Activated T-cell treated with anti-CD3 and anti-CD28 coated beads, Interleukin-2, amount 50 U/mL, for 72 hours (primary cell): ENCODE results near the gene ARHGAP31. TPM values are rescaled to one million over a fixed set of nuclear protein-coding genes. Genes with fewer than 3 reads are reported as not detected.

Experiments used
- ATAC-seq, 2 donors: fragments of 150-1000 bp; cut with Tn5 transposase; replicated peaks in 1 of 2; 2 replicates each; pipeline ENCODE4 v1.10.0; 2021; ENCODE audit warnings: moderate library complexity in 2 of 2, mild to moderate bottlenecking in 1 of 2
- DNase-seq, 2 donors: peaks; one replicate each; pipeline ENCODE4 v3.0.0; 2021 to 2022; ENCODE audit warnings: mixed read lengths in 1 of 2
- H3K27ac Mint-ChIP-seq: one replicate; pipeline ENCODE4 v1.8.0; 2022; ENCODE audit warnings: mild to moderate bottlenecking, moderate library complexity, mixed read lengths
- H3K27me3 Mint-ChIP-seq: one replicate; pipeline ENCODE4 v1.8.0; 2022; ENCODE audit warnings: low read depth, mixed read lengths
- H3K36me3 Mint-ChIP-seq, 2 donors: one replicate each; pipeline ENCODE4 v1.8.0; 2022; ENCODE audit warnings: mixed read lengths in 2 of 2, mild to moderate bottlenecking in 1 of 2; ENCODE audit not compliant: insufficient read depth in 2 of 2
- H3K4me1 Mint-ChIP-seq: one replicate; pipeline ENCODE4 v1.8.0; 2022; ENCODE audit warnings: low read depth, mixed read lengths
- H3K4me3 Mint-ChIP-seq, 2 donors: one replicate each; pipeline ENCODE4 v1.8.0; 2022; ENCODE audit warnings: mild to moderate bottlenecking in 2 of 2, mixed read lengths in 2 of 2, moderate library complexity in 2 of 2
- H3K9me3 Mint-ChIP-seq, 2 donors: one replicate each; pipeline ENCODE4 v1.8.0; 2022; ENCODE audit warnings: mixed read lengths in 2 of 2
- total RNA-seq, 2 donors: library from RNA; stranded (reverse); gene quantifications; one replicate each; pipeline ENCODE4 v1.2.3, GENCODE V29; 2022

ARHGAP31 gene
- total RNA-seq, 2 donors from 2014 or later = 12.7 to 19.1 TPM

- H3K4me3 Mint-ChIP-seq = no peak overlapping the region
- no peak overlapping the region for H3K27ac Mint-ChIP-seq
- peaks cover 8% of the 10 kb centered on the region for H3K27me3 Mint-ChIP-seq
- peaks cover 17% of the 10 kb centered on the region for H3K4me1 Mint-ChIP-seq
- peaks cover 9 to 13% of the 10 kb centered on the region in 2 donors for H3K9me3 Mint-ChIP-seq
- peaks cover 10 to 18% of the 10 kb centered on the region in 2 donors for H3K36me3 Mint-ChIP-seq
- ATAC-seq = no peak
- DNase-seq = no peak
Observed at GRCh38 chr3:119288669-119289403, 5.3 kb upstream of the ARHGAP31 start.

- H3K27me3 Mint-ChIP-seq = peaks cover 8% of the 10 kb centered on the region
- DNase-seq (no peak), ATAC-seq (no peak)
- peaks cover 10 to 18% of the 10 kb centered on the region in 2 donors for H3K36me3 Mint-ChIP-seq
- H3K9me3 Mint-ChIP-seq = peaks cover 9 to 13% of the 10 kb centered on the region in 2 donors
- no peak overlapping the region for H3K4me3 Mint-ChIP-seq
- no peak overlapping the region for H3K27ac Mint-ChIP-seq
- peaks cover 17% of the 10 kb centered on the region for H3K4me1 Mint-ChIP-seq
Observed at GRCh38 chr3:119289404-119289770, 4.8 kb upstream of the ARHGAP31 start.

- Mint-ChIP-seq H3K27me3 (peaks cover 8% of the 10 kb centered on the region), H3K4me1 (peaks cover 19% of the 10 kb centered on the region), H3K36me3 (peaks cover 10 to 16% of the 10 kb centered on the region in 2 donors), H3K4me3 (no peak overlapping the region), H3K27ac (no peak overlapping the region), H3K9me3 (peaks cover 9 to 13% of the 10 kb centered on the region in 2 donors)
- no peak for ATAC-seq
- no peak for DNase-seq
Observed at GRCh38 chr3:119290613-119291012, 3.6 kb upstream of the ARHGAP31 start.

GRCh38 chr3:119291062-119291700, 3.0 kb upstream of the ARHGAP31 start:
- Mint-ChIP-seq H3K27me3 (peaks cover 8% of the 10 kb centered on the region), H3K9me3 (peaks cover 6 to 11% of the 10 kb centered on the region in 2 donors), H3K4me3 (no peak overlapping the region), H3K27ac (no peak overlapping the region), H3K36me3 (peaks cover 10 to 16% of the 10 kb centered on the region in 2 donors), H3K4me1 (peaks cover 25% of the 10 kb centered on the region)
- DNase-seq (no peak), ATAC-seq (no peak)

GRCh38 chr3:119292666-119293065, 1.5 kb upstream of the ARHGAP31 start:
- H3K27me3 Mint-ChIP-seq = peaks cover 8% of the 10 kb centered on the region
- ATAC-seq (no peak), DNase-seq (peak; percentile 16 to 18)
- H3K36me3 Mint-ChIP-seq = peaks cover 9 to 12% of the 10 kb centered on the region in 2 donors
- H3K4me1 Mint-ChIP-seq = peaks cover 39% of the 10 kb centered on the region
- peak overlapping the region; percentile 90 to 94 for H3K4me3 Mint-ChIP-seq
- H3K9me3 Mint-ChIP-seq = peaks cover 5 to 8% of the 10 kb centered on the region in 2 donors
- H3K27ac Mint-ChIP-seq = no peak overlapping the region

- H3K27ac Mint-ChIP-seq = peak overlapping the region; percentile 87
- ATAC-seq = no peak
- H3K27me3 Mint-ChIP-seq = peaks cover 8% of the 10 kb centered on the region
- H3K4me1 Mint-ChIP-seq = peaks cover 43% of the 10 kb centered on the region
- peaks cover 5% of the 10 kb centered on the region in 2 donors for H3K36me3 Mint-ChIP-seq
- peaks cover 0 to 4% of the 10 kb centered on the region in 2 donors for H3K9me3 Mint-ChIP-seq
- DNase-seq = no peak
- peak overlapping the region; percentile 90 to 94 for H3K4me3 Mint-ChIP-seq
Observed at GRCh38 chr3:119293105-119293870, 895 bp upstream of the ARHGAP31 start.

GRCh38 chr3:119294696-119295671, 801 bp downstream of the ARHGAP31 start:
- H3K4me3 Mint-ChIP-seq = peak overlapping the region; percentile 90 to 94
- H3K36me3 Mint-ChIP-seq = peaks cover 0 to 4% of the 10 kb centered on the region in 2 donors
- peaks cover 8% of the 10 kb centered on the region for H3K27me3 Mint-ChIP-seq
- H3K27ac Mint-ChIP-seq = peak overlapping the region; percentile 81
- no peaks in the 10 kb centered on the region for H3K9me3 Mint-ChIP-seq
- peak; percentile 28 to 52 for ATAC-seq
- peaks cover 48% of the 10 kb centered on the region for H3K4me1 Mint-ChIP-seq
- peak; percentile 52 to 57 for DNase-seq

- H3K4me1 Mint-ChIP-seq = peaks cover 52% of the 10 kb centered on the region
- DNase-seq = no peak
- H3K36me3 Mint-ChIP-seq = peaks cover 0 to 4% of the 10 kb centered on the region in 2 donors
Observed at GRCh38 chr3:119295816-119296726, 1.9 kb downstream of the ARHGAP31 start.

GRCh38 chr3:119296727-119297122, 2.5 kb downstream of the ARHGAP31 start:
- DNase-seq = no peak
- no peak for ATAC-seq
- peaks cover 59% of the 10 kb centered on the region for H3K4me1 Mint-ChIP-seq
- H3K27ac Mint-ChIP-seq = peak overlapping the region; percentile 66
- H3K9me3 Mint-ChIP-seq = no peaks in the 10 kb centered on the region
- H3K36me3 Mint-ChIP-seq = peaks cover 0 to 4% of the 10 kb centered on the region in 2 donors
- H3K27me3 Mint-ChIP-seq = no peaks in the 10 kb centered on the region
- H3K4me3 Mint-ChIP-seq = peak overlapping the region in 1 of 2 donors; percentile 94

More at GRCh38 chr3:119295816-119296726, 1.9 kb downstream of the ARHGAP31 start:
- Mint-ChIP-seq H3K4me3 (peak overlapping the region; percentile 90 to 94), H3K27me3 (no peaks in the 10 kb centered on the region), H3K27ac (peak overlapping the region; percentile 36), H3K9me3 (no peaks in the 10 kb centered on the region)
- ATAC-seq = no peak

GRCh38 chr3:119297169-119297568, 3.0 kb downstream of the ARHGAP31 start:
- Mint-ChIP-seq H3K36me3 (peaks cover 0 to 4% of the 10 kb centered on the region in 2 donors), H3K9me3 (no peaks in the 10 kb centered on the region), H3K4me1 (peaks cover 63% of the 10 kb centered on the region), H3K4me3 (peak overlapping the region; percentile 8 to 94), H3K27ac (no peak overlapping the region), H3K27me3 (no peaks in the 10 kb centered on the region)
- ATAC-seq (no peak), DNase-seq (no peak)

- no peak overlapping the region for H3K4me3 Mint-ChIP-seq
- DNase-seq = no peak
- peaks cover 61% of the 10 kb centered on the region for H3K4me1 Mint-ChIP-seq
- no peak overlapping the region for H3K27ac Mint-ChIP-seq
- no peaks in the 10 kb centered on the region for H3K27me3 Mint-ChIP-seq
- H3K36me3 Mint-ChIP-seq = peaks cover 0 to 4% of the 10 kb centered on the region in 2 donors
- H3K9me3 Mint-ChIP-seq = no peaks in the 10 kb centered on the region
- ATAC-seq = no peak
Observed at GRCh38 chr3:119298565-119298941, 4.4 kb downstream of the ARHGAP31 start.
